ENCODE results near the gene DDC.

The DDC gene

DNA sequence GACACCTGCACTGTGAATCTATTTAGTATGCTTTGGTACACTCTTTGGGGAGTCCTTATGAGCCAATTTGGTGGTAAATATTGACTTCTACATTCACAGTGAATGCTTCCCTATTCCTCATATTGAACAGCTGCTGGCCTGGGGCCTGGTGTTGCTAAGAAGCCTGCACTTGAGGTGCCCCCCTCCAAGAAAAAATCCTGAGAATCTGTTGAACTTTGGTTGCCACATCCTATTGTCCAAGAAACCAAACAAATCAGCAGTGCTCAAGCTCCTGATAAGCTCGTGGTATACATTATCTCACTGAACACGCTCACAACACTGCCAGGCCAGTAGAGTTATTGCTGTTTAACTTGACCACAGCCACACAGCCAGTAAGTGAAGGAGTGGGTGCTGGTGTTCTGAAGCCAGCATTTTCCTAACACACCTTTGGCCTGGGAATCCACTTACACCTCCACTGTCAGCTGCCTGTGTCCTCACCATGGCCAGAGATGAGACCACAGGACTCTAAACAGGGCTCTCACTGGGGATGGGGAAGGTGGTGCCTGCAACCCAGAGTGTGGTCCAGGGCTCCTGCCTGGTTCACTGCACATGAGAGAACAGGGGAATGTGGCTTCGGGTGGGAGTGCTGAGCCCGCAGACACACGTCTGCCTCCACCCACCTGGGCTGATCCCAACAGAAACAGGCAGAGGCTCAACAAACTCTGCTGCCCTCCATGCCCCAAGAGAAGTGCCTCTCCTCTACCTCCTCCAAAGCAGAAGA lies 6.7 kb downstream of the DDC start:
- TF ChIP-seq, protein P1, sequence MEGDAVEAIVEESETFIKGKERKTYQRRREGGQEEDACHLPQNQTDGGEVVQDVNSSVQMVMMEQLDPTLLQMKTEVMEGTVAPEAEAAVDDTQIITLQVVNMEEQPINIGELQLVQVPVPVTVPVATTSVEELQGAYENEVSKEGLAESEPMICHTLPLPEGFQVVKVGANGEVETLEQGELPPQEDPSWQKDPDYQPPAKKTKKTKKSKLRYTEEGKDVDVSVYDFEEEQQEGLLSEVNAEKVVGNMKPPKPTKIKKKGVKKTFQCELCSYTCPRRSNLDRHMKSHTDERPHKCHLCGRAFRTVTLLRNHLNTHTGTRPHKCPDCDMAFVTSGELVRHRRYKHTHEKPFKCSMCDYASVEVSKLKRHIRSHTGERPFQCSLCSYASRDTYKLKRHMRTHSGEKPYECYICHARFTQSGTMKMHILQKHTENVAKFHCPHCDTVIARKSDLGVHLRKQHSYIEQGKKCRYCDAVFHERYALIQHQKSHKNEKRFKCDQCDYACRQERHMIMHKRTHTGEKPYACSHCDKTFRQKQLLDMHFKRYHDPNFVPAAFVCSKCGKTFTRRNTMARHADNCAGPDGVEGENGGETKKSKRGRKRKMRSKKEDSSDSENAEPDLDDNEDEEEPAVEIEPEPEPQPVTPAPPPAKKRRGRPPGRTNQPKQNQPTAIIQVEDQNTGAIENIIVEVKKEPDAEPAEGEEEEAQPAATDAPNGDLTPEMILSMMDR (IDR thresholded peaks at IDR 0.05; ENCODE audit: low read depth, low read length) = no peak
- no peak for DNase-seq (ENCODE audit: extremely low read depth, low read depth)

DNA sequence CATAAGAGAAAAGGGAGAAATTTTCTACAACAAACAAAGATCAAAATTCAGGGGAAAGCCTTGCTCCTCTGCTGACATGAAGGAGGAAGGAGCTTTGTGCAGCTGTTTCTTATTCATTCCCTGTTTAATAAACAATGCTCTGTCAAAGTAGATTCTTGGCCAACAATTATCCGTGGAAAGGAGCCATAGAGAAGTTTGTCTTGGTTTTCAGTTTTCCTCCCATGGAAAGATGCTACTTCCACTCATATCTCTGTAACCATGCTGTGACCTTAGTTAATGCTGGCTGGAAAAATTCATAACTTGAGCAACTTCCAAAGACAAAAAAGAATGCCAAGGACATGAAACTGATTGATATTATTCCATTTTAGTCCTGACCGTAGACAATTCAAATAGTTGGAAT lies 8.1 kb downstream of the DDC start:
- TF ChIP-seq, protein P1 (IDR thresholded peaks at IDR 0.05; ENCODE audit: low read depth, low read length) = no peak
- DNase-seq (ENCODE audit: extremely low read depth, low read depth) = no peak

DNA sequence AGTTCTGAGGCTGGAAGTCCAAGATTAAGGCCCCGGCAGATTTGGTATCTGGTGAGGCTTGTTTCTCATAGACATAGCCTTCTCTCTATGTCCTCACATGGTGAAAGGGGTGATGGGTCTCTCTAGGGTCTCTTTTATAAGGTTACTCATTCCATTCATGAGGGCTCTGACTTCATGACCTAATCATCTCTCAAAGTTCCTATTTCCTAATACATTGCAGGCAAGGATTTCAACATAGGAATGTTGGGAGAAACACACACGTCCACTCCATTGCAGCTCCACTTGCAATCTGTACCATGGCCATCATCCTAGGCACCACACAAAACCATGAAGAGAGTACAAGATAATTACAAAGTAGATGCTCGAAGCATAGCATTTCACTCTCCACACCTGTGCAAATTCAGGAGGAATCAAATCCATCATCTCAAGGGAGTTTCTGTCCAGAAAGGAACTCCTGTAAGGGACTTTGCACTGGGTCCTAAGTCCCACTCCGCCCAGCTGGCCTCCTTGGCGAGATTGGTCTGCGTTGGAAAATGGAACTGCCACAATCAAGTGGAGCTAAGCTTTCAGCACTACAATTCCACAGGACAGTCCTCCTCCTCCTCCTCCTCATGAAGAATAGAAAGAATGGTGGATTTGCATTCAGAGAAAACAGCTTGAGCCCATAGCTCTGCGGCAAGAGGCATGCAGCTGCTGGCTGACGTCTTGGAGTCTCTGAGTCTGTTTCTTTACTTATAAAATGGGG lies 8.8 kb downstream of the DDC start:
- TF ChIP-seq, protein P1 (IDR thresholded peaks at IDR 0.05; ENCODE audit: low read depth, low read length) = no peak
- DNase-seq (ENCODE audit: extremely low read depth, low read depth) = no peak

DNA sequence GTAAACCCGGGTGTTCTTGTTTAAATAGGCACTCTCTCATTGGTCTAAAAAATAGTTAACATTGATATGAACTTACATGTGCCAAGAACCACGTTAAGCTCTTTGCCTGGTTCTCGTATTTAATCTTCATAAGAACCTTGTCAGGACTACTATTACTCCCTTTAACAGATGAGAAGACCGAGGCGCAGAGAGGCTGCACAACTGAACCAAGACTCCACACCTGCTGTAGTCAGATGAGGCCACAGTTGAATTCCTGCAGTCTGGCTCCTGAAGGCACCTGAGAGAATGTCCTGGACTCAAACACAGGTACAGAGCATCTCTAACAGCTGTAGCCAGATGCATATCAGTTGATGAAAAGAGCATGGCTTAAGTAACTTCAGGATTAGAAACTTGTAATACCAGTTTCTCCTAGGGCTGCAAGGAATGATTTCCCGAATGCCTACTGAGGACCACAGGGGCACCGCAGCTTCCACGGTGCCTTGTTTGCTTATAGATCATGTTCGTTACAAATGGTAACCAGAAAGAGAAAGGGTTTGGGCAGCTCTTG lies 9.5 kb downstream of the DDC start:
- no peak for DNase-seq (ENCODE audit: extremely low read depth, low read depth)

DNA sequence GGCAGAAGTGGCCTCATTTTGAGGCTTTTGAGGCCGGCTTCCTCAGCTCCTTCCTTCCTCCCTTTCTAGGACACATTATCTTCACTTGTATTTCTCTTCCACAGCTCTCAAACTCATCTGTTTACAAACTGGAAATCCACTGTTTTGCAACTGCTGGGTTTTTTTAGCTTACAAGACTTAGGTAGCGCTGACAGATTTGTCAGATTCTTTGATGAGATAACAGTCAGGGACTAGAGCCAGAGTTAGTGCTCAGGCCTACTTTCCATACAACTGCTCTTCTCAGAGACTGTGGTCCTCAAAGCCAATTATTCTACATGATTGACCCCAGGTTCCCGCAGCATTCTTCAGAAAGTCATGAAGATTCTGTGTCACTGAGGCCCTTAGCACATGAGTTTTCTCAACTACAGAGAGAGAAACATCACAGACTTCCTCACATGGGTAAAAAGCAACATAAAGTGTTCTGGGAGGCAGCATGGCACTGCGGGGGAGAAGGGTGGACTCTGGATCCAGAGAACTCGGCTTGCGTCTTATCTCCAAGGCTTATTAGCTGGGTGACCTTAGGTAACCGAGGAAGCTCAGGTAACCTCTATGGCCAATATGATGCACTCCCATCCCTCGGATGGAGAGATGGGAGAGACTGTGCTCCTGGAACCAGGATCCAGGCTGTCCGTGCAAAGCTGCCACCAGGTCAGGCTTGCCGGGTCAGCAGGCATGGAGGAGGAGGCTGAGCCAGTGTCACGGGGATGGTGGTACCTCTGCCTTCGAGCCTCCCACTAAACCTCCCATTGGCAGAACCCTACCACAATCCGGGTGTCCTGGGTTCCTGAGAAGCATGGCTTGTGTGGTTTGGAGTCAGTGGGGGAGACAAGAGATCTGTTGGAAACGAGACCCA lies 10.5 kb downstream of the DDC start:
- no peak for DNase-seq (ENCODE audit: extremely low read depth, low read depth)
- TF ChIP-seq, protein P1 (IDR thresholded peaks at IDR 0.05; ENCODE audit: low read depth, low read length) = no peak

More for the DNA sequence above, 9.5 kb downstream of the DDC start:
- TF ChIP-seq, protein P1 (IDR thresholded peaks at IDR 0.05; ENCODE audit: low read depth, low read length) = no peak

DNA sequence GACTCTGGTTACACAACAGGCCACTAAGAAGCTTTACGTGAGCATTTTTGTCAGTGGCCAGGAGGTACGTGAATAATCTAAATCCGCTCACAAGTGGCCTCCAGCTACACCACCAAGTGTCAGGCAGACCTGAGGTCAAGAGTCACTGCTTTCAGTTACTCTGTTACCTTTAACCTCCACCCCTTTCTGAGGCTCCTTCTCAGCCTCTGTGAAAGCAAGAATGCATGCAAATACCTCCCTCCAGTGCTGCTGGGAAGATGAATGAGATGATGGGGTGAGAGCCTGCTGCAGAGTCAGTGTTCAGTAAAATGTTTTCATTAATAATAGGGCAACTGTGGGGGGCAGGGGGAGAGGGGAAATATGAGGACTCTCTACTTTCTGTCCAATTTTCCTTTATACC lies 11.2 kb downstream of the DDC start:
- TF ChIP-seq, protein P1 (IDR thresholded peaks at IDR 0.05; ENCODE audit: low read depth, low read length) = no peak
- DNase-seq (ENCODE audit: extremely low read depth, low read depth) = no peak

Data from AG09319 (cell line).